Ecto neural progenitor cell (in vitro differentiated cells): Measurements from ENCODE around the gene KIAA0513.
"Not testable (repeated sequence)": the region's sequence is repeated elsewhere in the genome, so short reads cannot be mapped to it uniquely, and the experiment has no call there.

Experiments
- DNase-seq: peaks from one replicate; pipeline ENCODE4 v3.0.0-alpha.2; 2018; ENCODE audit warnings: low spot score

KIAA0513 gene

DNA sequence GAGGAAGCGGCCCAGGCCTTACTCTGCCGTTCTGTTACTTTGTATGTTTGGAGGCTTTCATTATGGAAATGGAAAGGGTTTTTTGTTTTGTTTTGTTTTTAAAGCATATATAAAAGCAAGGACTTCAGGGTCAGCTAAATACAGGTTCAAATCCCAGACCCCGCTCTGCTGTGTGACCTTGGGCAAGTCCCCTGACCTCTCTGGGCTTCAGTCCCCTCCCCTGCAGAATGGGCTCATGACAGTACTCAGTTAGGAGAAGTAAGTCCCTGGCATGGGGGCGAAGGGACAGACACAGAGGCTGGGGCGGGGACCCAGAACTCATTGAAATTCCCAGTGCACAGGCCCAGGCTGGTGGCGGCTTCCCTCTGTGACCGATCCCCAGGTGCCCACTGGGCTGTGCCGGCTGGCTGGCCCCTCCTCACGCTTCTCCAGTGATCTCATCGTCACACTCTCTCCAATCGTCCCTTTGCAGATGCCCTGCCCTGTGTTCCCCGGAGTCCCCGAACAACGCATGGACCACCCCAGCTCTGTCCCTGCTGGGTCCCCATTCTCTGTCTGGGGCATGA is 85.7 kb downstream of the KIAA0513 start:
- no peak for DNase-seq

DNA sequence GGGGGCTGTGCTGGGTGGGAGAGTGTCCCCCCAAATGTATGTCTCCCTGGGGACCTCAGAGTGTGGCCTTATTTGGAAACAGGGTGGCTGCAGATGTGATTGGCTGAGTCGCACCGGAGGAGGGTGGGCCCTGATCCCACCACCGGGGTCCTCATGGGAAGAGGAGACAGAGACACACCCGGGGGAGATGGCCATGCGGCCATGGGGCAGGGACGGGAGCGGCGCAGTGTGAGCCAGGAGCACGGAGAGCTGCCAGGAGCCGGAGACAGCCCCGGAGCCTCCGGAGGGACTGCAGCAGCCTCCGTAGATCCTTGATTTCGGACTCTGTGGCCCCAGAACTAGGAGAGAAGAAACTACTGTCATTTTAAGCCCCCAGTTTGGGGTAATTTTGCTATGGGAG is 86.3 kb downstream of the KIAA0513 start:
- no peak for DNase-seq

DNA sequence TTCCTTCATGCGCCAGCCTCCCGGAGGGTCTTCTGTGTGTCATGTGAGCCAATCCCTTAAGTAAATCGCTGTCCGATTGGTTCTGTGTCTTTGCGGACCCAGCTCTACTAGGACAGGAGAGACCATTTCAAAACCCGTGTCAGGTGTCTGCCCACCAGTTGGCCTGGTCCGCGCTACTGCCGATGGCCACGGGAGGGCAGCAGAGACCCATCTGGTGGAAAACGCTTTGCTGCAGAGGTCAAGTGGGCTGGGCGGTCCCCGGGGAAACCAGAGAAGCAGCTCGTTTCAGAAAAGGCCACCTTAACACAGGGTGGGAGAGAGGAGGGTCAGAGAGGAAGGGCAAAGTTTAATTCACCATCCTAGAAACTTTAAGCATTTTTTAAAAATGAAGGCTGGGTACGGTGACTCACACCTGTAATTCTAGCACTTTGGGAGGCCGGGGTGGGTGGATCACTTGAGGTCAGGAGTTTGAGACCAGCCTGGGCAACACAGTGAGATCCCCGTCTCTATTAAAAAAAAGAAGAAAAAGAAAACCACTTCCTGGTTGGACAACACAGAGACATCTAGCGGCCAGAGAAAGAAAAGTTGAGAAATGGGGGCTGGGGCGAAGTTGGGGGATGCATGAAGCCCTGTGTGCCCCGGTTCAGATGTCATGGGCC is 87.4 kb downstream of the KIAA0513 start:
- peak; percentile 93 for DNase-seq

DNA sequence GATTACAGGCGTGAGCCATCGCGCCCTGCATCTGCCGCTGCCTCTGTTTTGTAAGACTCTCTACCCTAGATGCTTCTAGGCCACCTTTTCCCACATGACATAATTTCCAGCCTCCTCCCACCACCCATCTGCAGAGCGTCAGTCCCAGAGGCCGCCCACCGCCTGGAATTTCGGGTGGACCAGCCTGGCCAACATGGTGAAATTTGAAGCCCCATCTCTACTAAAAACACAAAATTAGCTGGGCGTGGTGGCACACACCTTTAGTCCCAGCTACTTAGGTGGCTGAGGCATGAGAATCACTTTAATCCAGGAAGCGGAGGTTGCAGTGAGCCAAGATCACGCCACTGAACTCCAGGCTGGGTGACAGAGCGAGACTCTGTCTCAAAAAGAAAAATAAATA is 89.8 kb downstream of the KIAA0513 start:
- DNase-seq: no peak

DNA sequence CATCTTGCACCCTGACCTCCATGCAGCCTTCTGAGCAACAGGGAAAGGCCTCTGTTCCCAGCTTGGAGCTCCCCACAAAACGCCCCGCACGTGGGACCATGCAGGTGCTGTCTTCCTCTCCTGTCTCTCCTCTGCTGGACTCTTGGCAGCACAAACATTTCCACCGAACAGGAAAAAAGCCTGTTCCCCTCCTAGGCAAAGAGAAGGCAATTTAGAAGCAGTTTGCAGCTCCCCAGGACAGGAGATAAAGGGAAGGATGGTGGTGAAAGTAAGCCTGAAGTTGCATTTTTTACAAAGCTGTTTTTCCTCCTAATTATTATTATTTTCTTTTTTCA is 92.4 kb downstream of the KIAA0513 start:
- no peak for DNase-seq

DNA sequence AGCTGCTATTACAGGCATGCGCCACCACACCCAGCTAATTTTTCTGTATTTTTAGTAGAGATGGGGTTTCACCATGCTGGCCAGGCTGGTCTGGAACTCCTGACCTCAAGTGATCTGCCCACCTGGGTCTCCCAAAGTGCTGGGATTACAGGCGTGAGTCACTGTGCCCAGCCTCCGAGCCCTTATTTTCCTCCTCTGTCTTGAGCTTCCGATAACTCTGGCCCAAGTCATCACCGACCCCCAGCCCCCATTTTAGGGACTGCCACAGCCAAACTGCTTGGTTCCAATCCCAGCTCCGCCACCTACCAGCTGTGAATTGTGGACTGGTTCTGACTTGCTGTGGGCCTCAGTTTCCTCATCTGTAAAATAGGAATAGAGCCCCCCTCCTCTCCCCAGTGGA is 95.8 kb downstream of the KIAA0513 start:
- not testable (repeated sequence) for DNase-seq

DNA sequence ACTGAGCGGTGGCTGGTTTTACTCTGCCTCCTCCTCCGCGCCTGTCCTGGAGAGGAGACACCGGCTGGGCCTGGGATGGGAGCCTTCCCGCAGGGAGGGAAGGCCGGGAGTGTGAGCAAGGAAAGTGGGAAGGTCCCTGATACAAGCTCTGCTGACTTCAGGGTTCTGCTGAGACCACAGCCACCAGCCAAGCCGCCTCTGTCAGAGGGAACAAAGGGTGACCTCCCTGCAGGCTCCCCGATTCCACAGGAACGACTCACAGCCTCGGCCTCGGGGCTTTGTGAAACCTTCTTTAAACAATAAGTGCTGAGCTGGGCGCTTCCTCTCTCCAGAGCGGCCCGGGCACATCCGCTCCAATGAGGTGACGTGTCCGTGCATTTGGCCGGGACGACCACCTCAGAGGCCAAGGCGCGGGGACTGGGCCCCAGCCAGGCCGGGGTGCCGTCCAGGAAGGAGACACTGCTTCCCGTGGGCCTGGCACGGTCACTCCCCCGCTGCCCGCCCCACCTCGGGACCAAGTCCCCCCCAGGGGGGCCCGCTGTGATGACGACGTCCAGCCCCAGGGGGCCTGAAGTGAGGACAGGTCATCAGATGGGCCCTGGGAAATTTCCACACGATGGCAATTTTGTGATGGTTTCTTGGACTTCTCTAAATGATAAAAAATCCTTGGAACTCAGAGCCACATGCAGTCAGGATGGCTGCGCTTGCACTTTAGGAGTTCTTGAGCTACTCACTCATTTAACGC is 96.5 kb downstream of the KIAA0513 start:
- no peak for DNase-seq

DNA sequence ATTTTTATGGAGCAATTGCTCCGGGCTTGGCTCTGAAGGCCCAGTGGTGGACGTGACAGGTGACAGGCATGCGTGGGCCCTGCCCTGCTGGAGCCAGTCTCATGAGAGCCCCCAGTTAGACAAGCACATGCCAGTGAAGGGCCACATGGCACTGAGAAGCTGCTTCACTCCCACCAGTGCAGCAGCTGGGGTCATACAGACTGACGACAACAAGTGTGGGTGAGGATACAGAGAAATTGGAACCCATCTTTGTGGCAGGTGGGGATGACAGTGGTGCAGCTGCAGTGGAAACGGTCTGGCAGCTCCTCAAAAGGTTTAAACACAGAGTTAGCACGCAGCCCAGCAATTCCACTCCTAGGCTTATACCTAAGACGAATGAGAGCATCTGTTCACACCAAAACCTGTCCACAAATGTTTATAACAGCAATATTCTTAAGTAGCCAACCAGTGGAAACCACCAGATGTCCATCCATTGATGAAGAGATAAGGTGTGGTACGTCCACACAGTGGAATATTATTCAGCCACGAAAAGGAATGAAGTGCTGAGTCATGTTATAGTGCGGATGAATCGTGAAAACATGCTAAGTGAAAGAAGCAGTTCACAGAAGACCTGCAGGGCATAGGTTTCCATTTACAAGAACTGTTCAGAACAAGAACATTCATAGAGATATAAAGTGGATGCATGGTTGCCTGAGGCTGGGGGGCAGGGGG is 97.2 kb downstream of the KIAA0513 start:
- DNase-seq: no peak

DNA sequence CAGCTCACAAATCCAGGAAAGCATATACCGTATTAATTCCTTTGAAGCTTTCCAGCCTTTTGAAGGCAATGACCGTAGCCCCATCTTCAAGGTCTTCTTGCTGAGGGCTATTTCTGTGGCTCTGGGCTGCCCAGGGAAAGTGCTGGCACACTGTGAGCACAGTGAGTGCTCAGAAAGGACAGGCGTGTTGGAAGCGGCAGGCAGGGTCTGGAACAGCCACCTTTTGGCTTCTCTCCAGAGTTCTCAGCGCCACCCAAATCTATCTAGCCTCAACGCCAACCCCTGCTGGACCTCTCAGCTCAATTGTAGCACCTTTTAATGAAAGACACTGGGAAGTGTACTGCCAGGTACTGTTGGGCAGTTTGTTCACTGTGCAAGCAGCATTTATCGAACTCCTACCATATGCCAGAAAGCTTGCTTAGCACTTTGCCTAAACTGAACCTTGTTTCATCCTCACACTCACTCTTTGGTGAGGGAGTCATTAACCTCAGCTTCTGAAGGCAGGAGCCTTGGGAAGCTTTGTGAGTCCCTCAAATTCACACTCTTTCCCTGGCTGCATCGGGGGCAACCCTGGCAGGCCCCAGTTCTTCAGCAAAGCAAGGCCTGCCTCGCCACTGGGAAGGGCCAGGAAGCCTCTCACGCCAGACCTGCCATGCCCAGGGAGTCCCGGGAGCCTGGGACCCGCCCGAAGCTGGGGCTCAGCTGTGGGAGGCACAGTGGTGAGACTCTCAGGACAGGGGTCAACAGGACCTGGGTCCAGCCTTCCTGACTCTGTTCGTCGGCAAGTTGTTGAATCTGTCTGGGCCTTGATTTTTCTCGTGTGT is 98.2 kb downstream of the KIAA0513 start:
- peak; percentile 47 for DNase-seq

DNA sequence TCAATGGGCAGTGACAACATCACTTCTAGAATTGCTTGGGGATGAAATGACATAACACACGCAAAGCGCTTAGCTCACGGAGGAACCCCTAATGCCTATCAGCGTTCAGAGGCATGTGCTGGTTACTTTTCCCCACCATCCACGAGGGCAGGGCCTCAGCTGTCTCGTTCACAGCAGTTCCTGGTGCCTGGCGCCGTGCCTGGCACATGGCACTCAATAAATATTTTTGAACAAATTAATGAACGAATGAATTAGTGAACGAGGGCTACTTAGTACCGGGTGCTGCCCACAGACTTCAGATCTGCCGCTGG is 98.8 kb downstream of the KIAA0513 start:
- no peak for DNase-seq

DNA sequence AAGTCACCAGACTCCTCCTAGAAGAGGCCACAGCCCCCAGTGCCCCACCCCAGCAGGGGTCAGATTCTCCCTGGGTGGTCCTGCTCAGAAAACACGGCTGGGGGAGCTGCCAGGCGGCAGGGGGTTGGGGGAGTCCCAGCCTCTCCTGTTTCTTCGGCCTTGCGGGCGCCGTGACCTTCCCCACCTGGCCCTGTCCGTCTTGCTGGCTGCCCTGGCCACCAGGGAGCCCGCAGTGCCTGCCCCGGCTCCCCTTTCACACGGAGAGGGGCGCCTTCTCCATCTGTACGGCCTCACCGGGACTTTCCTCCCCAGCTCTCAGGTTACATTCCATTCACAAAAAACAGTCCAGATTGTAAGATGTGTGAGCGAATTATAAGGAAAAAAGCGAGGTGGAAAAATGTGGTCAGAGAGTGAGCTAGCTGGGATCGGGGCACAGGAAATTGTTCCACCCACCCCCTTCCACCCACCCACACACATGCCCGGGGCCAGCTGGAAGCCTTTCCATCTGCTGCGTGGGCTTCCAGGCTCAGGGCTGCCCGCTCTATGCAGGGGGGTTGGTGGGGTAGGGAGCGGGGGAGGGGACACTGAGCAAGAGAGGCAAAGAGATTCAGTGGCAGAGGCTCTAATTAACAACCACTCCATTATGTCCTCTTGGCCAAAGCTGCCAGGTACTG is 99.2 kb downstream of the KIAA0513 start:
- peak; percentile 70 for DNase-seq

DNA sequence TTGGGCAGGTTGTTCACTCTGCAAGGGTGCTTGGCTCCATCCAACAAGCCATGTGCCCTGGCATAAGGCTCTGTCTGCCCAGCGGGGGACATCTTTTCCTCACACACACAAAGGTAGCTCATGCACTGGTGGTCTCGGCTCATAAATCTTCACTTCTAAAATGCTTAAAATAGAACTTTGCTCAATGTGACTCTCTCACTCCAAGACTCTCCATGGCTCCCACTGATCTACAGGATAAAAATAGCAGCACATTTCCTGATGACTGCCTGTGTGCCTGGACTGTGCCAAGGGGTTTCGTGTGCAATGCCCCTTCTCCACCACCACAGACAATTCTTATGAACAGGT is 99.8 kb downstream of the KIAA0513 start:
- no peak for DNase-seq

DNA sequence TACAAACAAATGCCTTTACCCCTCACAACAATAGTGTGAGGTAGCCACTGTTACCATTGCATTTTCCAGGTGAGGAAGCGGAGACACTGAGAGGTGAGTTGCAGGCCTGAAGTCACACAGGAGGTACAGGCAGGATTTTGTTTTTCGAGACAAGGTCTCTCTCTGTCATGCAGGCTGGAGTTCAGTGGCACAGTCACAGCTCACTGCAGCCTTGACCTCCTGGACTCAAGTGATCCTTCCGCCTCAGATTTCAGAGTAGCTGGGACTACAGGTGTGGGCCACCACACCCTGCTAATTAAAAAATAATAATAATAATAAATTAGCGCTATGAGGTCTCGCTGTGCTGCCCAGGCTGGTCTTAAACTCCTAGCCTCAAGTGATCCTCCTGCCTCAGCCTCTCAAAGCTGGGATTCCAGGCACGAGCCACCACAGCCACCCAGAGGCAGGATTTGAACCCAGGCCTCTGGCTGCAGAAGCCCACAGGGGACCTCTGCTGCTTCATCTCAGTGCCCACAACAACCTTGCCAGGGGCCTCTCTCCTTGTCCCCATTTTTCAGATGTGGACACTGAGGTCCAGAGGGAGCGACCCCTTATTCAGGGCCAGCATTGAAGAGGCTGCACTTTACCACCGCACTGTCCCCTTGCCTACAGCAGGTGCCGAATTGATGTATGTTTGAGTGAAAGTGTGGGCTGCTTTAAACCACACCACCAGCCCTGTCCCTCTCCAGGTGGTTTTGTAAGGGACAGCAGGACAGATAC is 100.7 kb downstream of the KIAA0513 start:
- no peak for DNase-seq

DNA sequence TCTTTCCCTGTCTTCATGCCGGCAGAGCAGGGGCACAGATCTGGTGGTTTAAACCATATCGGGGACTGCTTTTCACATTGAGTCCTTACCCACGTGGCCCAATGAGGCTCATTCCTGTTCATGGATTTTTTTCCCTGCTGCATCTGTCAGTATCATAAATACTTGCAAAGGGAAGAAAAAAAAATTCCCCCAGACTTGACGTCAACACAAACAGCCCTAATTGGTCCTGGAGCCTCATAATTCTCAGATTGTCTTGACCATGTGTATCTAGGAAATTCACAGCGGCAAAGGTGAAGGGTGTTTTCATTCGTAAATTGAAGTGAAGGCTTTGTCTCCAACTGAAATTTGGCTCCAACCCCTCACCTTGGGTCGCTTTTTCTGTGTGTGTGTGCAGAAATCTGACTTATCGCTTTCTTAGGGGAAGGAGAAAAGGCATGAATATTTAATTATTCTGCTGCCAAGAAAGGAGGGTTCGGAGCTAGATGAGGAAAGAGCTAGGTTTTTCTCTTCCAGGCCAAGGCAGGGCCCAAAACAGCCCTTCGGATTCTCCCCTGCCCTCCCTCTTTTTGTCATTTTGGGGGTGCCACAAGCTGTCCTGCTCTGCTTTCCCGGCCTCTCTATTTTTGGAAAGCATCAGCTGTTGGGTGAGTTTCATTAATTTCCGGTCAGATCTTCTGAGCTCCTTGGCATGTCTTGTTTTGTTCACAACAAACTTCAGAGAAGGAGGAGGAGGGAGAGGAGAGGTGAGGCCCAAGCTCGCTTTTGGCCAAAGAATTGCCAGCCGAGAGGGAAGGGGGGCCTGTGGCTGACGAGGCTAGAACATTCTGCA is 102.5 kb downstream of the KIAA0513 start:
- no peak for DNase-seq

DNA sequence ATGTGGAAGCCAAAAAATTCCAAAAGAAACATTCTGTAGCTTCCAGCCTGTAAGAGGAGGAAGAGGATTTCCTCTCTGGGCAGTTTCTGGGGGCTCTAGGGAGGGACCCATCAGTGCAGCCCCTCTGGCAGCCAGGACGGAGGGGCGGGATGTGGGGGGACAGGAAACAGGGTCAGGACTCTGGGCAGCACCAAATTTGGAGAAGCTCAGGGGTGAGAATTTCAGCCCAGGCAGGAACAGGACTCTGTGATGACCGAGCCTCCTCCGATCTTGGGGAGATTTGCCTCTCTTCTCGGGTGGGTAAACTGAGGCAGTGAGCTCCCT is 103.1 kb downstream of the KIAA0513 start:
- no peak for DNase-seq

DNA sequence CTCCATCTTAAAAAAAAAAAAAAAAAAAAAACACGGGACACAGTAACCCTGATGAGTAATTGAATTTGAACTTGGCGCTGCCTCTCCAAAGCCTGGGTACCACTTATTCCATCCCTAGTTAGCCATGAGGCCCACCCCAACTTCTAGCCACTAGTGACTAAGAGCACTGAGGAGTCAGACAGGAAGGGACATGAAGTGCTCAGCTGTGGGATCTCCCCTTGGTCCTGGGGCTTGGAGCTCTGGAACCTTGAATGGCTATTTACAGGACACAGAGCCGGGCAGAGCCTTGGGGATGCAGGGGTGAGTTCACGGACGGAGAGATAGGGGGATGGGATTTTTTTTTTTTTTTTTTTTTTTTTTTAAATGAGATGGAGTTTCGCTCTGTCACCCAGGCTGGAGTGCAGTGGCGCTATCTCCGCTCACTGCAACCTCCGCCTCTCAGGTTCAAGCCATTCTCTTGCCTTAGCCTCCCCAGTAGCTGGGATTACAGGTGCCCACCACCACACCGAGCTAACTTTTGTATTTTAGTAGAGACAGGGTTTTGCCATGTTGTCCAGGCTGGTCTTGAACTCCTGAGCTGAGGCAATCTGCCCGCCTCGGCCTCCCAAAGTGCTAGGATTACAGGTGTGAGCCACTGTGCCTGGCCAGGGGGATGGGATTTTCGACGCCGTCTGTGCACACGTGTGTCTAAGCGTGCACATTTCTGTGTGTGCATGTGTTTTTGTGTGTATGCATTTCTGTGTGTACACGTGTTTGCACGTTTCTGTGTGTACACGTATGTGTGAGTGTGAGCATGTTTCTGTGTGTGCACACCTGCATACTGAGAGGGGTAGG is 105.1 kb downstream of the KIAA0513 start:
- no peak for DNase-seq

DNA sequence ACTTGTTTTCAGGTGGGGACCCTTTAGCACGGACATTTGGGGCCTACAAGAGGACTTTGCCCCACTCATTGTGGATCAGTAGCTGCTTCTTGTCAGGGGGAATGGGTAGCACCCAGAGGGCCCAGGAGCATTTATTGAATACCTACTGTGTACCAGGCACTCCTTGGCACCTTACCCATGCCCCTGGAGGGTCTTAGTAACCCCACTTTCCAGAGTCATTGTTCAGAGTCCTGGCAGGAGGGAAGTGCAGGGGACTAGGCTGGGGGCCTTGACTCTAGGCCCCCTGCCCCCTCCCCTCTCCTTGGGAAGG is 105.7 kb downstream of the KIAA0513 start:
- no peak for DNase-seq

DNA sequence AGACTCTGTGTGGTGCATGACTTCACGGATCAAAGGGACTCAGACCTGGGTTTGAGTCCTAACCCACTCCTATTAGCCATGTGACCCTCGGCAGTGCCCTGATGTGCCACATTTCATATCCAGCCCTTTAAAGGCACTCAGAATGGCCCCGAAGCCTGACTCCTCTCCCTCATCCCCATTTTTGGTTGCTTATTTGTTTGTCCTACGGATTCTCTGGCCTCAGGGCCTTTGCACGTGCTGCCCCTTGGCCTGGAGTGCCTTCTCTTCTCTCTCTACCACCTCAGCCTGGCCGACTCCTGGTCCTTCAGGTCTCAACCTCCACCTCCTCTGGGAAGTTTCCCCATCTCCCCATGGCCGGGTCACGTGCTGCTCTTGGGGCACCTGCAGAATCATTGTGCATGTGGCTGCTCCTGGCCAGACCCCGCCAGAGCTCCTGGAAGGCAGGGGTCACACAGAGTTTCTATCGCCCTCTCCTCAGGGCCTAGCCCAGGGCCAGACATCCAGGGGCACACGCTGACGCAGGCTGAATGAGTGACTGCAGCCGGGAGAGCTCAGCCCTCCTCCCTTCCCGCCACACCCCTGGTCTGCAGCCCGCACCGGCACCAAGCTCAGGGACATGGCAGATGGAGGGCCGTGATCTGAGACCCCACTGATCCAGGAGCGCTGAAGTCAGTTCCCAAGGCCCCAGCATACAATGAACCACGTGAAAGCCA is 106.6 kb downstream of the KIAA0513 start:
- DNase-seq: peak; percentile 40

DNA sequence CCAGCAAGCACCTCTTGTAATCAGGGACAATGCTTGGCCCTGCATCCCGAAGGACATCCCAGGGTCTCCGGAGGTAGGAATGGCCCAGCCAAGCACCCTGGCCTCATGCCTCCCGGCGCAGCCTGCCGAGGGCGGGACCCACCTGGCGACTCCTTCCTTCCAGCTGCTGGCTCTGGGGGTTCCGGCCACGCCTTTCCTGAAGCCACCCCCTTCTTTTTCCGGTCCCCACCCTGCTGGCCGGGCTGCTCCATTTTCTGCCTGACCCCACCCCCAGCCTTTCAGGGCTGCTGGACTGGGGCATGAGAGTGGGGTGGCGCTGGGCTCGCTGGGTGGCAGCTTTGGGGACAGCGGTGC is 107.2 kb downstream of the KIAA0513 start:
- DNase-seq: peak; percentile 43
